Measurements from ENCODE around the gene CARM1. TPM values are rescaled to one million over a fixed set of nuclear protein-coding genes. Genes with fewer than 3 reads are reported as not detected.

The CARM1 gene
- total RNA-seq, 1 experiment from 2014 or later = 103 TPM

GRCh38 chr19:10830931-10831779 lies 40.2 kb upstream of the CARM1 start (continued):
- TF ChIP-seq REST (IDR thresholded peaks at IDR 0.05; ENCODE audit: low read depth) = no peak
- no peak for TF ChIP-seq POLR2A (IDR thresholded peaks at IDR 0.05; ENCODE audit: borderline replicate concordance, extremely low read depth, insufficient read depth, insufficient read length)
- no peak for TF ChIP-seq JUND (IDR thresholded peaks at IDR 0.05)
- no peak for TF ChIP-seq EZH2phosphoT487 (IDR thresholded peaks at IDR 0.05; ENCODE audit: borderline replicate concordance)
- no peak for TF ChIP-seq SRF (IDR thresholded peaks at IDR 0.05; ENCODE audit: low read depth)
- TF ChIP-seq FOSL1 (IDR thresholded peaks at IDR 0.05; ENCODE audit: low read depth) = no peak
- no peak for TF ChIP-seq ATF3 (IDR thresholded peaks at IDR 0.05)
- TF ChIP-seq CBX3 (IDR thresholded peaks at IDR 0.05; ENCODE audit: low read depth) = no peak
- TF ChIP-seq POLR2AphosphoS5 (IDR thresholded peaks at IDR 0.05; ENCODE audit: low read depth, low read length) = no peak
- TF ChIP-seq EZH2 (IDR thresholded peaks at IDR 0.05) = no peak
- TF ChIP-seq CTCF (IDR thresholded peaks at IDR 0.05 in 2 of 3, conservative IDR thresholded peaks at IDR 0.05 in 1 of 3; ENCODE audit: borderline replicate concordance in 1 of 3, insufficient read depth in 1 of 3, low read depth in 2 of 3, low read length in 2 of 3) = no peak
- TF ChIP-seq ZNF274 (IDR thresholded peaks at IDR 0.05; ENCODE audit: low read depth, low read length) = no peak
